Stimulated activated naive CD8-positive, alpha-beta T cell treated with anti-CD3 and anti-CD28 coated beads, Interleukin-15, Interleukin-2, amounts not matched to agents 100 U/mL and 50 U/mL, for 24 hours (primary cell): ENCODE results near the gene GTPBP3.

Source experiments
- ATAC-seq: fragments of 150-1000 bp; cut with Tn5 transposase; one replicate; pipeline ENCODE4 v1.10.0; 2021
- DNase-seq: peaks from one replicate; pipeline ENCODE4 v3.0.0; 2021

The GTPBP3 gene

DNA sequence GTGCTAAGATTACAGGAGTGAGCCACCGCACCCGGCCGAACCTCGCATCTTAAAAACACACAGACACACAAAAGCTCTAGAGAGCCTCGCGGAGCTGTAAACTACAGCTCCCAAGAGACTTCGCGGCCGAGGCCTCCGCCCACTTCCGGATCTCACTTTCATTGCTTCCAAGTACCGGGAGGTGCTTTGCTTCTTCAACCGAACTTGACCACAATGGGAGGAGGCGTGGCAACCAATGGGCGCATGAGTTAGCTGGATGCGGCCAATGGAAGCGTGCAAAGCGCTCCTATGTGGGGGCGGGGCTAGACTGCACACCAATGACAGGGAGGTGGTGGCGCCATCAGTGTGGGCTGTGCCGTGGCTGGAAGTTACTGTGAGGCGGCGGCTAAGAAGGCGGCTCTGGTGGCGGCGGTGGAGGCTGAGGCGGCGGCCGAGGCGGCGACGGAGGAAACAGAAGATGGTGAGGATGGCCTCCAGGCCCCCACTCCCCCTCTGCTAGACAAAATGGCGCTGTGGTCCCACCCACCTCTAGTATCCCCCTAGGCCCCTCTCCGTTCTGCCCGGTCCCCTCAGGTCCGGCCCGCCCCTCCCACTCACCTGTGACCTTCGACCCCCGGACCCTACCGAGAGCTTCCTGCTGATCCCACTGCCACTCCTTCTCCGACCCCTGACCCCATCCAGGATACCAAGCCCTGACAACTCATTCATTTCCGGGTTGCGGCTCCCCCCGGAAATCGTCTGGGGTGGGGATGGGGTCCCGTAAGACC lies 28.0 kb upstream of the GTPBP3 start, which contains the start of gene DDA1:
Gene DDA1, plus strand, starts transcription at position 366 of the 767 bp plus-strand sequence. Its CDS starts 92 bp downstream, at position 458.
- ATAC-seq (peak; percentile 82), DNase-seq (peak; percentile 98)

DNA sequence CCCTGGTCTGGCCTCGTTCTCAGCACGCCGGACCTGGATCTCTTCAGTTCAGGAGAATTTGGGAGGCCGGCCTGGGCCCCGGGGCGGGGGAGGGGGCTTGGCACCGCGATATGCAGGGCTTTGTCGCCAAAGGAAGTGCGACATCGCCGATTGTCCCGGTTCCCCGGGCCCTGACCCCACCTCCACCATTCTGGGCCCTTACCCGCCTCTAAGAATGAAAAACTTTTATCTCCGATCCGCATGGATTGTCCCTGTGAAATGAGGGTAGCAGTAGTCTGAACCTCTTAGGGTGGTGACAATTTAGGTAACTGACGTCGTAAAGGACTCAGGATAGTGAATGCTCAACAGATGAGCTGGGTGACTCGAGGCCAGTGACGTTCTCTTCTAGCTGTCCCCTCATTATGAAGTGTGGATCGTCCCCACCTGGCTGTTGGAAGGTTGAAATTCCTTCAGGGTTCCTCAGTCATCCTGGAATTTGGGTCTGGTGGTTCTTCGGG lies 27.3 kb upstream of the GTPBP3 start:
- no peak for ATAC-seq

DNA sequence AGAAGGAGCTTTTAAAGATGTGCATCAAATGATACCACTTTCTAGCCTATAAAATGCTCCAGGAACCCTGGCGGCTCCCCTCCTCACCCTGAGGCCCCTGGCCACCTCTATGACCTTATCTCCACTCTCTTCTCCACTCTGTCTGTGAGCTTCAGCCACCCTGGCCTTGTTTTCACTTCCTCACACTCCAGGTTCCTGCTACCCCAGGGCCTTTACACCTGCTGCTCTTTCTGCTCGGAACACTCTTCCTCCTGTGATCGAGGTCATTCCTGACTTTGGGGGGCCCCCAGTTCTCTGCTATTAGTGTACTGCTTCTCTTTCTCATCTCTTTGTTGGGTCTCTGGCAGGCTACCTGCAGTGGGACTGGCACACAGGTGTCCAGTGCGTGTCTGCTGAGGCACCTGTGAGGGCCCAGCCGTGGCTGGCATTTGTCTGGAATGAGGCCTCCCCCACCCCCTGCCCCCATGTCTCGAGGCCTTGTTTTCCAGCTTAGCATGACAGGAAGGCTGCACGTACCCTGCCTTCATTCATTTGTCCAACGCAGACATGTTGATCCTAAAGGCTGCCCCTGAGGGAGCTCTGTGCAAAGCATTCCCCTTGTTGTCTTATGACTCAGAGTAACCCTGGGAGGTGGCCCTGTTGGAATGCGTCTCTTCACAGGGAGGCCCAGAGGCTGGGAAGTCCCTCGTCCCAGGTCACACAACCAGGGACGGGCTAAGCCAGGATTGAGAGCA lies 25.7 kb upstream of the GTPBP3 start:
- ATAC-seq (no peak), DNase-seq (no peak)

More for the DNA sequence above, 27.3 kb upstream of the GTPBP3 start:
- DNase-seq: peak; percentile 30

DNA sequence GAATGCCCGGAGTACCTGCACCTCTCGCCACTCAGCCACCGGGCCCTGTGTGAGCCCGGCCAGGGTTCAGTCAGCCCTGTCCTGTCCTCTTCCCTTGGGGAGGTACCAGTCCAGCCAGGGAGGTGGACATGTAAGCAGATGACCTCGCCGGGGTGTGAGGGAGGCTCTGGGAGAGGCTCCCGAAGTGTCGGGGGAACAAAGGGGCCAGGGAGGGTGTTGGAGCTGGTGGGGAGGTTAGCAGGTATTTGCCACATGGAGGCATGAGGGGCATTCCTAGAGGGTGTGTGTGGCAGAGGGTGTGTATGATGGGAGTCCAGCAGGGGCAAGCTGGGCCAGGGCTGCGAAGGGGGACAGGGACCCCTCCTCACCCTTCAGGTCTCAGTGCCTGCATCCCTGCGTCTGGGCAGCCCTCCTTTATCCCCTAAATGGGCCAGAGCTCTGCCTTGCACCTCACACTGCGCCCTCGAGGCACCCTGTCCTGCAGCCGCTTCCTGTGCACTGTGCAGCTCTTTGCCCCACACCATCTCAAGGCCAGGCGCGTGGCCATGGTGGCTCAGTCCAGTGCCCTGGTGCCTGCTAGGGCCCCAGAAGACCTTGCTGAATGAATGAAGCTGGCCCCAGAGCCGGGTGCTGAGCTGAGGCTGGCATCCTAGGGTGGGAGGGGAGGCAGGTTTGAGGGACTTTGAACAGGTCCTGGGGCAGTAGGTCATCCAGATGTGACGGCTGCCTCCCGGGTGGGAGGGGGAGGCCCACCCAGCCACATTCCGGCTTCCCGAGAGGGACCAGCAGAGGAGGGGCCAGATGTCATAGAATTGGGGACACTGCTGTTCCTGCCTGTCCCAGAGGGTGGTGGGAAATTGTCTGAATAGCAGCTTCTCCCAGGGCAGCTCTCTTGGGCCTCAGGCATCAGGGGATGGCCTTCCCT lies 24.9 kb upstream of the GTPBP3 start:
- DNase-seq: no peak
- ATAC-seq: no peak

DNA sequence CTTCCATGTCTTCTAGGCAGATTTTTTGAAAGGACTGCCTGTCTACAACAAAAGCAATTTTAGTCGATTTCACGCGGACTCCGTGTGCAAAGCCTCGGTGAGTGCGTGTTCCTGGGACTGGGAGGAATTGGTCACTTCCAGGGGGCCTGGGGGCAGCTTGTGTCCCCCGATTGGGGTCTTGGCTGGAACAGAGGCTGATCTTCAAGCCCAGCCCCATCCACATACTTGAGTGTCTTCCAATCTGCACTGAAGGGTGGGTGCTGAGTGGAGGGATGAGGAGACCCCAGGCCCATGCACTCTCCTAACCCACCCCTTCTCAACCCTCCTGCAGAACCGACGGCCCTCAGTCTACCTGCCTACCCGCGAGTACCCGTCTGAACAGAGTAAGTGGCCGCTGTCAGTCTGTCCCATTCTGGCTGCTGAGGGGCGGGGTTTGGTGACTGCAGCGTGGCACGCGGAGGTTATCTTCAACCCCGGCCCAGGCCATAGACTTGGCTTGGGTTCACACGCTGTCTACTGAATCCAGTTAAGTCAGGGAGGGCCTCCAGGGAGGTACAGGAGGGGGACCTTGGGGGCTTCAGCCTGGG lies 23.3 kb upstream of the GTPBP3 start:
- ATAC-seq: no peak
- no peak for DNase-seq

DNA sequence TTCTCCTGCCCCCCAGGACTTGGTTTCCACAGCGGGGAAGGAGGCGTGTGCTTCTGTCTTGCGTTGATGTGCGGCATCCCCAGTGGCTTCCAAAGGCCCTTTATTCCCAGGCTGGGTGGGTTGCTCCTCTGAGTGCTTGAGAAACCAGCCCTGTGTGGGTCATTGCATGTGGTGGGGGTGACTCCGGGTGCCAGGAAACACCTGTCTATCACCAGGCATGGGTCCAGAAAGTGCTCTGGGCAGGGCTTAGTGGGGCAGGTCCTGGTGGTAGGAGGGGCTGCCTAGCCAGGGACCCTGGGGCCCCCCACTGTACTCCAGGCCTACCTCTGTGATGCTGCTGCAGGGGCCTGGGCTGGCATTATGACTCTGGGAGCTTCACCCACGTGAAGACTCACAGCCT lies 18.4 kb upstream of the GTPBP3 start:
- ATAC-seq: no peak
- DNase-seq: no peak

DNA sequence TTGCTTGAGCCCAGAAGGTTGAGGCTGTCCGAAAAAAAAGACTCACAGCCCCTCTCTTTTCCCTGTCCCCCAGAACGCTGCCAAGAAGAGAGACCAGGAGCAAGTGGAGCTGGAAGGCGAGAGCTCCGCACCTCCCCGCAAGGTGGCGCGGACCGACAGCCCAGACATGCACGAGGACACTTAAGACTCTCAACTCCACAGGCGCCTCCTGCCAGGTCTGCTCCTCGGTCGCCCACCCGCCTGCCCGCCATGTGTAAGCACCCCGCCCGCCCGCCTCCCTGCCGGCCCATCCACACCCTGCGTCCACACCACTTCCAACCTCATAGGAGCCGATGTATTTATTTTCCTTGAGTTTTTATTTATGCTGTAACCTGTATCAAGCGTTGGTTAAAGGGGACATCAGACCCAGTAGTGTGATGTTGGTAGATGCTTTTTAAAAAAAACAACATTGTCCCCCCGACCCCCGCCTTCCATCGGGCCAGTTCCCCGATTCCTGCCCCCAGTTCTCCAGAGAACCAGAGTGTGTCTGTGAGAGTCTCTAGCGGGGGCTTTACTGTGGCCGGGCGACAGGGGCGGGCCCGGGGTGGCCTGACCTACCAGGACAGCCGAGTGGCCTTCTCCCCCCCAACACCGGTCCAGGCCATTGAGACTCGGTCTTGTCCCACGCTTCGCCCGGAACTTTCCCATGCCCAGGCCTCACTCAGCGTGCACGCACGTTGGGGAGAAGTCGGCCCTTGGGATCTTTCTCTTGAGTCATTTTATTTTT lies 17.7 kb upstream of the GTPBP3 start:
- ATAC-seq: no peak
- no peak for DNase-seq

DNA sequence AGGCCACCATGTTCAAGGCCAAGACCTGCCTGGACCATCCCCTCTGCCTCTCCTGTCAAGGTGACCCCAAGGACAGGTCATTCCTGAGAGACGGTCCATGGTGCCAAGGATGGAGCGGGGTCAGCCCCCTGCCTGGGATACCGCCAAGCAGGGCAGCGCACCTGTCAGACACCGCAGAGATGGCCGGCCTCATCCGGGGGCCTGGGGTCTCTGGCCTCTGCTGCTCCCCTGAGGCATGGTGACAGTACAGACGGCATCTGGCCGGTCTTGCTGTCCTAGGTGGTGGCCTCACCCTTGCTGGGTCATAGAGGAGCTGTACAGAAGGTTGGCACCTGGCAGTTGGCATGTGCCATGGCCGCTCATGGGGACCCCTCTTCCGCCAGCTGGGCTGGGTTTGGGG lies 16.9 kb upstream of the GTPBP3 start:
- no peak for DNase-seq
- no peak for ATAC-seq

DNA sequence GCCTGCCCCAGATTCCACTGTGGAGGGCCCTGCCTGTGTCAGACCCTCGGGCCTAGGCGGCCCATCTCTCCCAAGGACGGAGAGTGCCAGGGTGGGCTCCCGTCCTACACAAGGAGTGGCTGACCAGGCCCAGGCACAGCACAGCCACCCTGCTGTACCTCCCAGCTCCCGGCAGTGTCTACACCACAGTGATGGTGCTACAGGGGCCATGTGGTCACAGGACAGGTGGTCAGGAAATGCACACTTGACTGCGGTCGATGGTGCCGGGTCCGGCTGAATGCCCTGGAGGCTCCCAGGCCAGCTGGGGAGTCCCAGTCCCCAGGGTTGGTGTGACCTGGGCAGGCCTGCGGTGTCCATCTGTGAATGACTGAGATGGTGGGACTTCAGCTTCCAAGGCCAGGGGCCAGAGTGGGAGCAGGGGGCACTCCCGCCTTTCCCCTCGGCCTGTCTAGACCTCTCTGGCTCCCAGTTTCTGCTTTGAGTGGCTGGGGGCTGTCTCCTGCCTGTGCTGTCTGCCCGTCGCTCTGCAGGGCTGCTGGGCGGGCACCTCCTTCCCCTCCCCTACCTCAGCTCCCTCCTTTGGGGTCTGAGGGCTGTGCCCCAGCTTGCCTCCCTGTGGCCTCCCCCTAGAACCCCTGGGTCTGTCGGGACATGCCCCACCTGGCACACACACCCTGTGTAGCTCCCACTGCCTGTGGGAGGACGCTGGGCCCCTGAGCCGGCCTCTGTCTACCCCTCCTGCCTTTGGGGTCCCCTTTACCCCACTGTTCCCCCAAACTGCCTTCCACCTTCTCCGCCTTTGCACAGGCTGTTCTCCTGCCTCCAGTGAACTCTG lies 15.5 kb upstream of the GTPBP3 start:
- ATAC-seq: no peak

DNA sequence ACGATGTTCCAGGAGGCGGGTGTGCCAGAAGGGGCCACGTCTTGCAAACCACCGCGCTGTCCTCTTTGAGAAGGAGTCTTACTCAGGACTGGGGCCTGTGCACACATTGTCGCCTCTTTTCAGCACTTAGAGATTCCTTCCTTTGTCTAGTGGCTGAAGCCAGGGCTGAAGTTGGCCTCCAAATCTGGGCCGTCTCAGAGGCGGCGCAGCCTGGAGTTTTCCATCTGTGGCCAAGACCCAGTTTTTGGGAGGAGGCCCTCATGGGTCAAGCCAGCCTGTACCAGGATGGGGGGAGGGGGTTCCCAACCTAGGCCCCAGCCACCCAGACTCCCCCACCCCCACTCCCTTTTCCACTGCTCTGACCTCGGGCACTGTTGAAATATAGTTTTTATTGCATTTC lies 14.5 kb upstream of the GTPBP3 start:
- ATAC-seq (no peak), DNase-seq (no peak)

More for the DNA sequence above, 15.5 kb upstream of the GTPBP3 start:
- DNase-seq: no peak

DNA sequence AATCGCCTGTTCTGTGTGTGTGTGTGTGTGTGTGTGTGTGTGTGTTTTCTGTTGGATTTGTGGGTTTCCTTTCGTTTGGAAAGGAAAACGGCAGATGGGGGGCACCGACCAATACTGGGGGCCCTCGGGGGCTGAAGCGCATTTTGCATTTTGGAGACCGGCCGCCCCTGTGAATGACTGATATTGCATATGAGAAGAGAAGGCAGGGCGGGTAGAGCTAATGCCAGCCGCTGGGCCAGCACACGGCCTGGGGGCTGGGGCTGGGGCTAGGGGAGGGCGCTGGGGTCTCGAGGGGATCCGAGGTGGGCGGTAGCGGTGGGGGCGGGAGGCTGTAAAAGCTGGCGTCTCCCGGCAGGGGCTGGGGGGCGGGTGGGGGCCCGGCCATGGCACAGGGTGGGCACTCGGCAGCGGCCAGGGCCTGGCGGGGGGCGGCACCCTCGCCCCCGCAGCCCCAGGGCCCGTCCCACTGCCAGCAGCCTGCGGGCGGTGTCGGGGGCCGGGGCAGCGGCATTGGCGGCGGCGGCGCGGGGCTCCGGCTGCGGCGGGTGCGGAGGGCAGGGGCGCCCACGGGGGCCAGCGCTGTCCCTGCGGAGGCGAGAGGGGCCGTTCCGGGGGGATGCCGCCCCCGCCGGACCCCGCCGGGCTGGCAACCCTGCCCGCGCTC lies 13.9 kb upstream of the GTPBP3 start:
- DNase-seq (no peak), ATAC-seq (no peak)

DNA sequence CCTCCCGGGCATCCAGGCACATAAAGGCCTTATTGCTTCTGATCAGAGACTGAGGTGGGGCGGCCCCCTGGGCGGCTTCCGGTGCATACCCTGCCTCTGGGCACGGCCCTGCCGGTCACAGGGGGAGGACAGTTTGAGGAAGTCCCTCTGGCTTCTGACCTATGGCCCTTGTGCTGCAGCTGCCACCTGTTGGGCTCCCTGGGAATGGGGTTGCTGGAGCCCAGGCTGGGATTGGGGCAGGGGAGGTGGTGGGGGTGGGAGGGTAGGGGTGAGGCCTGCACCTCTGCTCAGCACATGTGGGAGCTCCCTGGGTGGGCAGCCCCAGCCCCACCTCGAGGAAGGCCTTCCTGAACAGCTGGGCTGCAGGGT lies 13.4 kb upstream of the GTPBP3 start:
- ATAC-seq (no peak), DNase-seq (peak; percentile 40)

DNA sequence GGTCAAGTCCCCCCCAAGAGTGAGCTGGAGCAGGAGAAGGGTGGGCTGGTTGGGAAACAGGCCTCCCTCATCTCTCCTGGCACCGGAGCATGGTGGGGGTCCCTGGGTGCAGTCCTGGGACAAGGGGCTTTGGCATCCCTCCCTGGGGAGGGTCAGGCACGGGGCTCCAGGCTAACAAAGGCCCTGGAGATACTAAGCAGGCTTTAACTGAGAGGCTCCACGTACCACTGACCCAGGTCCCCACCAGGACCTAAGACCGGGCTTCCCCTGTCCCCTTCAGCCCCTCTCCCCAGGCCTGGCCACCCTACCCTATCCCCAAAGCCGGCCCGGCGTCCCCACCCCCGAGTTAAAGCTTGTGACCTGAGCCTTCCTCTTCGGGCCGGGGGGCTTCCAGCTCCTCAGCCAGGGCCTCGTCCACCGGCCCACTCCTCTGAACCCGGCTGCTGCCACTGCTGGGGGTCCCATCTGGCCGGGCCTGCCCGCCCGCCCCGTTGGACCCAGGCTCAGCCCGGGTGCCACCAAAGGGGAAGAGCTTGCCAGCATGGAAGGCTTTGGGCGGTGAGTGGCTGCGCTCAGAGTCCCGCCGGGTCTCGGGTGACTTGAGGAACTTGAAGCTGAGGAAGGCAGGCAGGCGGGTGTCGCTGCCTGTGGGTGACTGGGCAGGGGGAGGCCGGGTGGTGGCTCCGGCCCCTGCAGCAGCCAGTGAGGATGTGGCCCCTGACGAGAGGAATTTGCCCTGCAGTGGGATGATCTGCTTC lies 12.8 kb upstream of the GTPBP3 start:
- ATAC-seq (no peak), DNase-seq (no peak)

DNA sequence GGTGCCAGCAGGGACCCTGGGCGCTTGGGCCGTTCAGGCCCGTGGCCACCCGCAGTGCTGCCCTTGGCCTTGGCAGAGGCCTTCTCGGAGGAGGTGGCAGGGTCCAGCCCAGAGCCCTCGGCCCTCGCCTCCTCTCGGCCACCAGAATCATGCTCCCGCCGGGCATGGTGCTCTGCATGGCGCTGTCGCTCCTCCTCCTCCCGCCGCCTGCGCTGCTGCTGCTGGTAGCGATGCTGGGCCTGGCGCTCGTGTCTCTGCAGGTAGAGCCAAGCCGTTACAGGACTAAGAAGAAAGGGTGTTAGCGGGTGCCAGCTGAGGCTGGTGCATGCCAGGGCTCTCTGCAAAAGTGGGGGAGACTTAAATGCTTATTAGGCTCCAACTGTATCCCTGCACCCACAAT lies 12.2 kb upstream of the GTPBP3 start:
- DNase-seq (no peak), ATAC-seq (no peak)

DNA sequence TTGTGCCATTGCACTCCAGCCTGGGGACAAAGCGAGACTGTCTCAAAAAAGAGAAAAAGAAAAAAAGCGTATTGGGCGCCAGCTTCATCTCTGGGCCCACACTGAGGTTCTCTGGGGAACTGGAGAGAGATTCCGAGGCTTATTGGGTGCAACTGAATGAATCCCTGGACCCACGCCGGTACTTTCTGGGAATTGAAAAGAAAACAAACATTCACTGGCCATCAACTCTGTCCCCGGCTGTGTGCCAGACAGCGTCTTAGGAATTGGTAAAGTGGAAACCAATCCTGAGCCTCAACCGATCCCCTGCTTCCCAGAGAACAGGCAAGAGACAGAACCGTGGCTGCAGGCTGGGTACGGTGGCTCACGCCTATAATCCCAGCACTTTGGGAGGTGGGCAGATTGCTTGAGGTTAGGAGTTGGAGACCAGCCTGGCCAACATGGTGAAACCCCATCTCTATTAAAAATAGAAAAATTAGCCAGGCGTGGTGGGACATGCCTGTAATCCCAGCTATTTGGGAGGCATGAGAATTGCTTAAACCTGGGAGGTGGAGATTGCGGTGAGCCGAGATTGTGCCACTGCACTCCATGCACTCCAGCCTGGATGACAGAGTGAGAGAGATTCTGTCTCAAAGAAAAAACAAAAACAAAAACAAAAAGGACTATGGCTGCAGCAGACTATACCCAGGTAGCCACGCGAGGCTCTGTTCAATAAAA lies 11.3 kb upstream of the GTPBP3 start:
- ATAC-seq: no peak
- DNase-seq: no peak

DNA sequence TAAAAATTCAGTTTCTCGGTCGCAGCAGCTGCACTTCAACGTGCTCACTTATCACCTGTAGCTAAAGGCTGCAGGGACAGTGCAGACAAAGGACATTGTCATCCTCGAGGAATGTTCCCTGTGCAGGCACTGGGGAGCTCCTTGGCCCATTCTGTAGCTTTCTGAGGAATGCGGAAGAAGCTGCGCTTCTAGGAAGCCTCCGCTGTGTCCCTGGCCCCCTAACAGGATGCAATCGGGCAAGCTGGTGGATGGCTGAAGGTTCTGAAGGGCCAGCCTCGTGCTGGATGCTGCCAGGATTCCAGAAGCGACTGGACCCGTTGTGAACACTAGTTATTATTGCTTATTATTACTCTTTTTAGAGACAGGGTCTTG lies 10.8 kb upstream of the GTPBP3 start:
- no peak for ATAC-seq
- no peak for DNase-seq

DNA sequence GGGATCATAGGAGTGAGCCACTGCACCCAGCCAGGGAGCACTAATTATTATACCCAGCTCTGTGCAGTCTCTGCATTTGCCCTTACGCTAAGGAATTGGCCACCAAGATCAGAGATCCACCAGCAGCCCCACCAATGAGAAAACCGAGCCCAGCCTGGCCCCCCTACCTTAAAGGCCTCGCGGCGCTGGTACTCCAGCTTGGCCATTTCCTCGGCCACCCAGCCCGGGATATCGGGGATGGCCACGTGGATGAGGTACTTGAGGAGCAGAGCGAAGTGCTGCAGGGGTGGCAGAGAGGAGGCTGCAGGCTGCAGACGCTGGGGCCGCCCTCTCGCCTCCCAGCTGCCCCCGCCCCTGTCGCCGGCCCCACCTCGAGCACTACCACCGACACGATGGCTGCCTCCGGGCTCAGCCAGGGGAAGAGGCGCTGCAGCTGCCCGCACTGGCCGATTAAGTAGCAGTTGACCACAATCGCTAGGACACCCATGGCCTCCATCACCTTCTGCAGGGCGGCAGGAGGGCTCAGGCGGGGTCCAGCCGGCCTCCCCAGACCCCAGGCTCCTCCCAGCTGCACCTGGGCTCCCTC lies 10.2 kb upstream of the GTPBP3 start:
- no peak for ATAC-seq

More for the DNA sequence above, 10.2 kb upstream of the GTPBP3 start:
- no peak for DNase-seq
